ENCODE data around the gene CDR2.

The CDR2 gene

DNA sequence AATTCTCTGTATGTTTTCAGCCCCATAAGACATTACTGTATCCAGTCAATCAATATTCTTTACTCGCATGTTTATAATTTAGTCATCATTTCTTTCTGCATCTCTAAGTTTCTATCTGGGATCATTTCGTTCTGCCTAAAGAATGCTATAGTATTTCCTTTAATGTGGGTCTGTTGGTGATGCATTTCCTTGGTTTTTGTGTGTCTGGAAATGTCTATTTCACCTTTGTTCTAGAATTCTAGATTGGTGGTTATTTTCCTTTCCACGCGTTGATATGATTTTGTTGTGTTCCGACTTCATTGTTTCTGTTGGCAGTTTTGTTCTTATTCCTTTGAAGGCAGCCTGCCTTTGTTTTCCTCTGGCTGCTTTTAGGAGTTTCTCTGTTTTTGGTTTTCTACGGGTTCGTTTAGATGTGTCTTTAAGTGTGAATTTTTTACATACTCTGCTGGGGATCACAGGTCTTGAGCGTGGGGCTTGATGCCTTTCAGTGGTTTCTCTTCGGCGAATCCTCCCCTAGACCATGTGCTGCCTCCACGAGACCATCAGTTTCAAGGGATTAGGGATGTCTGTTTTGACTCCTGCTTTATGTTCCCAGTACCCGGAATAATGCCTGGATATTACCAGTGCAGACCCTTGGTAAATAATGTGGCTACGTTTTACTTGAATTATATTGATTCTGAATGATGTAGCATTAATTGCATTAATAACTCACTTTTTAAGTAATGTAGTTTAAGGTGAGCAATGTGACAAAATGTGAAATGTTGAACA lies 53.7 kb downstream of the CDR2 start:
- CTCF ChIA-PET: interaction anchor here (0.6 to 2.6 kb wide), 23 partner anchors 9 to 123 kb away, joined by 3 to 11 read pairs (median 4); partner anchors contain the start of gene CDR2

DNA sequence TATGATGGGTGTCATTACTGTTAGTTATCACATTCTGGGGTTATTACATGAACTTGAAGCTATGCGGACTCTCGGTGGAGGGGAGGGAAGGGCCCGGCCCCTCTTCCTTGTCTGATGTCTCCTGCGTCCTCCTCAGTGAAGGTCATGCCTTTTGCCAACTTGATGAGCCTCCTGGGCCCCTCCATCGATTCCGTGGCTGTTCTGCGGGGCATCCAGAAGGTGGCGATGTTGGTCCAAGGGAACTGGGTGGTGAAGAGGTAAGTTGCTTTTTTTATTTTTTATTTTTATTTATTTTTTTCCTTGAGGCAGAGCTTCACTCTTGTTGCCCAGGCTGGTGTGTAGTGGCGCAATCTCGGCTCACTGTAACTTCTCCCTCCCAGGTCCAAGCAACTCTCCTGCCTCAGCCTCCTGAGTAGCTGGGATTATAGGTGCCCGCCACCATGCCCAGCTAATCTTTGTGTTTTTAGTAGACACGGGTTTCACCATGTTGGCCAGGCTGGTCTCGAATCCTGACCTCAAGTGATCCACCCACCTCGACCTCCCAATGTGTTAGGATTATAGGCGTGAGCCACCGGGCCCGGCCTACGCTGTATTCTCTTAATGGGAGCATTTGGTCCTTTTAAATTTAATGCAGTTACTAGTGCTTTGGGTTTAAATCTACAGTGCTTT lies 55.6 kb downstream of the CDR2 start:
- POLR2A ChIA-PET: no interaction called here
- TF ChIP-seq, protein P1, sequence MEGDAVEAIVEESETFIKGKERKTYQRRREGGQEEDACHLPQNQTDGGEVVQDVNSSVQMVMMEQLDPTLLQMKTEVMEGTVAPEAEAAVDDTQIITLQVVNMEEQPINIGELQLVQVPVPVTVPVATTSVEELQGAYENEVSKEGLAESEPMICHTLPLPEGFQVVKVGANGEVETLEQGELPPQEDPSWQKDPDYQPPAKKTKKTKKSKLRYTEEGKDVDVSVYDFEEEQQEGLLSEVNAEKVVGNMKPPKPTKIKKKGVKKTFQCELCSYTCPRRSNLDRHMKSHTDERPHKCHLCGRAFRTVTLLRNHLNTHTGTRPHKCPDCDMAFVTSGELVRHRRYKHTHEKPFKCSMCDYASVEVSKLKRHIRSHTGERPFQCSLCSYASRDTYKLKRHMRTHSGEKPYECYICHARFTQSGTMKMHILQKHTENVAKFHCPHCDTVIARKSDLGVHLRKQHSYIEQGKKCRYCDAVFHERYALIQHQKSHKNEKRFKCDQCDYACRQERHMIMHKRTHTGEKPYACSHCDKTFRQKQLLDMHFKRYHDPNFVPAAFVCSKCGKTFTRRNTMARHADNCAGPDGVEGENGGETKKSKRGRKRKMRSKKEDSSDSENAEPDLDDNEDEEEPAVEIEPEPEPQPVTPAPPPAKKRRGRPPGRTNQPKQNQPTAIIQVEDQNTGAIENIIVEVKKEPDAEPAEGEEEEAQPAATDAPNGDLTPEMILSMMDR (IDR thresholded peaks at IDR 0.05; ENCODE audit: control extremely low read depth, extremely low read depth, low read depth, missing control alignments): peak; percentile 60
- CTCF ChIA-PET: interaction anchor here (1.2 to 2.6 kb wide), 13 partner anchors 9 to 123 kb away, joined by 3 to 12 read pairs (median 4); no protein-coding TSS in a partner anchor
- peak; percentile 51 for DNase-seq (ENCODE audit: extremely low spot score)

More for the DNA sequence above, 53.7 kb downstream of the CDR2 start:
- no peak for DNase-seq (ENCODE audit: extremely low spot score)
- POLR2A ChIA-PET: no interaction called here
- TF ChIP-seq, protein P1 (IDR thresholded peaks at IDR 0.05; ENCODE audit: control extremely low read depth, extremely low read depth, low read depth, missing control alignments): no peak

DNA sequence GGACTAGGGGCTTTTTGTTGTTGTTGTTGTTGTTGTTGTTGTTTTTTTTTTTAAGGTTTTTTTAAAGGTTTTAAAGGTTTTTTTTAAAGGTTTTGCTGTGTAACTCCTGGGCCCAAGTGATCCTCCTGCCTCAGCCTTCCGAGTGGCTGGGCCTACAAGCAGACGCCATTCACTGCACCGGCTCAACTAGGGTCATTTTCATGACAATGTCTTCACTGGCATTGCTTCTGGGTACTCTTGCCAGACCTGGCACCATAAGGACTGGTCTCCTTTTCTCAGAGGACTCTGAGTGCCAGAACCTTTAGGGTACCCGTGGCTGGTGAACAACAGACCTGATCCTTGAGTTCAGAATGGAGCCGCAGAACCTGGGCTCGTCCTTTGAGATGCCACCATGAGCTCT lies 56.8 kb downstream of the CDR2 start:
- TF ChIP-seq, protein P1 (IDR thresholded peaks at IDR 0.05; ENCODE audit: control extremely low read depth, extremely low read depth, low read depth, missing control alignments): no peak
- no peak for DNase-seq (ENCODE audit: extremely low spot score)
- POLR2A ChIA-PET: no interaction called here
- CTCF ChIA-PET: interaction anchor here (1.2 to 2.5 kb wide), 3 partner anchors 12 to 36 kb away, joined by 3 to 12 read pairs (median 4); no protein-coding TSS in a partner anchor

DNA sequence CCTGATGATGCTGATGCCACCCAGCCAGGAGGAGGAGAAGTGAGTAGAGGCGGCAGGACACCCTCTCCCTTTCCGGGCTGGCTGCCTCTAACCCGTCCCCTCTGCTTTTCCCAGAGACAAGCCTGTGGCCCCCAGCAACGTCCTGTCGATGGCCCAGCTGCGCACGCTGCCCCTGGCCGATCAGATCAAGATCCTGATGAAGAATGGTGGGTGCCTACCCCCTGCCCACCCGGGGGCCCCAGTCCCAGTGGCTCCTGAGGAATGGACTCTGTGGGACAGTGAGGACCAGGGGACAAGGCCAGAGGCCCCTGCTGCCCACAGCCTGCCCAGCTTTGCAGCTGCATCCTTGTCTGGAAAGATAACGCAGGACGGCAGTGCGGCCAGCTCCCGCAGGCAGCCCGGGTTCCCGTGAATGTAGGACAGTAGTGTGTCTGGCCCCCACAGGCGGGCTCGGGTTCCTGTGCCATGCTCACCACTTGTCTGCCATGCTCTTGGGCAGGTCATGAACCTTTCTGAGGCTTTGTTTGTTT lies 57.4 kb downstream of the CDR2 start:
- TF ChIP-seq, protein P1 (IDR thresholded peaks at IDR 0.05; ENCODE audit: control extremely low read depth, extremely low read depth, low read depth, missing control alignments): no peak
- ChIA-PET POLR2A (no interaction called here), CTCF (interaction anchor here (1.0 kb wide), 1 partner anchor 17 kb away, joined by 3 read pairs; no protein-coding TSS in a partner anchor)
- no peak for DNase-seq (ENCODE audit: extremely low spot score)

DNA sequence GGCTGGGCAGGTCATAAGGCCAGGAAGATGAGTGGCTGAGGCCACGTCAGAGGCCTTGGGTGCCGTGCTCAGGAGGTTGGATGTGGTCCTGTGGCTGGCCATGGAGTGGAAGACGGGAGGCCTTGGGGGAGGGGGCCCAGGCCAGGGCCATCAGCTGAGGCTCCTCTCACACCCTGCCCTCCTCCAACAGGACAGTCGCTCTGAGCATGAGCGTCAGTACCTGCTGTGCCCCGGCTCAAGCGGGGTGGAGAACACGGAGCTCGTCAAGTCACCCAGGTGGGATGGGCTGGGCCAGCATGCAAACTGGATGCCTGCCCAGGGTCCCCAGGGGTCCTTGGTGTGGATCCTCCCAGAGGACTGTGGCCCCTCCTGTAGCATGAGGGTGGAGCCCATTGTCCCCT lies 58.0 kb downstream of the CDR2 start:
- TF ChIP-seq, protein P1 (IDR thresholded peaks at IDR 0.05; ENCODE audit: control extremely low read depth, extremely low read depth, low read depth, missing control alignments): no peak
- POLR2A ChIA-PET: no interaction called here
- no peak for DNase-seq (ENCODE audit: extremely low spot score)
- CTCF ChIA-PET: interaction anchor here (1.0 kb wide), 1 partner anchor 17 kb away, joined by 3 read pairs; no protein-coding TSS in a partner anchor

DNA sequence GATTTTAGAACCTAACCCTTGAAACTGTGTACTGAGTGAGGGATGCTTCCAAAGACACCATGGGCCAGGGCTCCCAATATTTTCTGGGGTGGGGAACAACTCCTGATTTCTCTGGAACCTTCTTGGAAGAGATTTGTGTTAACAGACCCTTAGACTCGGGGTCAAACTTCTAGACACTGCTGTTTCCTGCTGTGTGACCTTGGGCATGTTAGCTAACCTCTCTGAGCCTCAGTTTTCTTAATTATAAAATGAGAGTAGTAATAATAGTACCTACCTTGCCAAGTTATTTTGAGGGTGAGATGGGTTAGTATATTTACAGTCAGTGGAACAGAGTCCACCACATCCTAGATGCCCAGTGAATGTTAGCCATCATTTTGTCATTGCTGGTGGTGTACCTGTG lies 58.4 kb downstream of the CDR2 start:
- ChIA-PET POLR2A (no interaction called here), CTCF (interaction anchor here (0.8 kb wide), 1 partner anchor 15 kb away, joined by 4 read pairs; no protein-coding TSS in a partner anchor)
- no peak for DNase-seq (ENCODE audit: extremely low spot score)
- TF ChIP-seq, protein P1 (IDR thresholded peaks at IDR 0.05; ENCODE audit: control extremely low read depth, extremely low read depth, low read depth, missing control alignments): no peak

All from GM10248 (cell line).